GM23338 (cell line): Measurements from ENCODE around the gene WRNIP1. TPM values are rescaled to one million over a fixed set of nuclear protein-coding genes. Genes with fewer than 3 reads are reported as not detected.

Experiments
- ATAC-seq: fragments of 200-7000 bp; cut with Tn5 transposase; 3 replicates; pipeline ENCODE4 v1.9.1; 2020
- DNase-seq: peaks from one replicate; pipeline ENCODE4 v3.0.0-alpha.2; 2015; ENCODE audit warnings: low spot score
- H2AFZ ChIP-seq: fragments of 200-600 bp; sonication (generic); 2 replicates; pipeline ENCODE4 v1.8.0; 2016; ENCODE audit warnings: antibody characterized with exemption, mild to moderate bottlenecking, moderate library complexity
- H3F3A ChIP-seq: fragments of 200-600 bp; sonication (generic); replicated peaks from 2 replicates; pipeline ENCODE4 v1.8.0; 2017; ENCODE audit warnings: antibody characterized with exemption, mixed run types, low read depth
- H3K27ac ChIP-seq: fragments of 200-600 bp; sonication (generic); 2 replicates; pipeline ENCODE4 v1.6.1; 2016; ENCODE audit warnings: low read depth
- H3K27me3 ChIP-seq: fragments of 200-600 bp; sonication (generic); 2 replicates; pipeline ENCODE4 v1.8.0; 2016; ENCODE audit warnings: mild to moderate bottlenecking, mixed run types, moderate library complexity; ENCODE audit not compliant: insufficient read depth
- H3K36me3 ChIP-seq: fragments of 200-600 bp; sonication (generic); 2 replicates; pipeline ENCODE4 v1.8.0; 2016; ENCODE audit warnings: mild to moderate bottlenecking; ENCODE audit not compliant: insufficient read depth
- H3K4me1 ChIP-seq: fragments of 200-600 bp; sonication (generic); 2 replicates; pipeline ENCODE4 v1.8.0; 2016; ENCODE audit warnings: mild to moderate bottlenecking, moderate library complexity; ENCODE audit not compliant: insufficient read depth
- H3K4me2 ChIP-seq: fragments of 200-600 bp; sonication (generic); 2 replicates; pipeline ENCODE4 v1.7.1; 2017; ENCODE audit warnings: mixed run types
- H3K4me3 ChIP-seq: fragments of 200-600 bp; sonication (generic); 2 replicates; pipeline ENCODE4 v1.6.1; 2016; ENCODE audit warnings: mixed run types
- H3K79me2 ChIP-seq: fragments of 200-600 bp; sonication (generic); replicated peaks from 2 replicates; pipeline ENCODE4 v1.8.0; 2017; ENCODE audit warnings: mild to moderate bottlenecking; ENCODE audit not compliant: insufficient read depth
- H3K9me2 ChIP-seq: fragments of 200-600 bp; sonication (generic); 2 replicates; pipeline ENCODE4 v1.8.0; 2017; ENCODE audit not compliant: insufficient read depth
- H4K20me1 ChIP-seq: fragments of 200-600 bp; sonication (generic); replicated peaks from 2 replicates; pipeline ENCODE4 v1.8.0; 2017; ENCODE audit warnings: mild to moderate bottlenecking; ENCODE audit not compliant: insufficient read depth
- H3K27ac Mint-ChIP-seq: 2 replicates; pipeline ENCODE4 v1.8.0; 2020; ENCODE audit warnings: inconsistent platforms, mild to moderate bottlenecking, moderate library complexity, mixed read lengths
- H3K27me3 Mint-ChIP-seq: 3 replicates; pipeline ENCODE4 v1.8.0; 2022; ENCODE audit warnings: low read depth, mild to moderate bottlenecking, moderate library complexity, mixed read lengths, inconsistent platforms; ENCODE audit not compliant: insufficient read depth, poor library complexity
- H3K36me3 Mint-ChIP-seq: 3 replicates; pipeline ENCODE4 v1.8.0; 2021; ENCODE audit warnings: low read depth, mild to moderate bottlenecking, inconsistent platforms, moderate library complexity, mixed read lengths
- H3K4me1 Mint-ChIP-seq: 3 replicates; pipeline ENCODE4 v1.8.0; 2020; ENCODE audit warnings: mild to moderate bottlenecking, inconsistent platforms, mixed read lengths
- H3K4me3 Mint-ChIP-seq: 3 replicates; pipeline ENCODE4 v1.8.0; 2021; ENCODE audit warnings: moderate library complexity, mild to moderate bottlenecking, inconsistent platforms, mixed read lengths
- H3K9me3 Mint-ChIP-seq: 3 replicates; pipeline ENCODE4 v1.8.0; 2020; ENCODE audit warnings: moderate library complexity, mild to moderate bottlenecking, inconsistent platforms, mixed read lengths
- CREB1 ChIP-seq: fragments of 250-450 bp; sonication (Bioruptor Pico); IDR thresholded peaks from 2 replicates; pipeline ENCODE4 v1.5.0; 2020; ENCODE audit warnings: low read depth, mild to moderate bottlenecking, moderate library complexity
- EZH2 ChIP-seq: fragments of 200-600 bp; sonication (generic); IDR thresholded peaks from one replicate; pipeline ENCODE4 v1.8.0; 2017; ENCODE audit warnings: antibody characterized with exemption, mild to moderate bottlenecking, low read depth; ENCODE audit not compliant: unreplicated experiment
- EZH2phosphoT487 ChIP-seq: fragments of 200-600 bp; sonication (generic); IDR thresholded peaks from one replicate; pipeline ENCODE4 v1.8.1; 2018; ENCODE audit warnings: antibody characterized with exemption; ENCODE audit not compliant: unreplicated experiment
- JUNB ChIP-seq: IDR thresholded peaks from one replicate; pipeline ENCODE4 v1.6.1; 2016; ENCODE audit warnings: antibody characterized with exemption; ENCODE audit not compliant: unreplicated experiment
- NANOG ChIP-seq: IDR thresholded peaks from 2 replicates; pipeline ENCODE4 v1.6.1; 2016; ENCODE audit warnings: antibody characterized with exemption, borderline replicate concordance
- POLR2AphosphoS5 ChIP-seq: IDR thresholded peaks from 2 replicates; pipeline ENCODE4 v1.6.1; 2016; ENCODE audit warnings: antibody characterized with exemption, low read depth
- ZNF114 ChIP-seq: fragments of 250-450 bp; sonication (Bioruptor Pico); IDR thresholded peaks from 2 replicates; pipeline ENCODE4 v1.5.0; 2020; ENCODE audit warnings: mild to moderate bottlenecking, moderate library complexity
- ZNF331 ChIP-seq: fragments of 250-450 bp; sonication (Bioruptor Pico); IDR thresholded peaks from 2 replicates; pipeline ENCODE4 v1.5.0; 2020; ENCODE audit warnings: low read depth, mild to moderate bottlenecking, moderate library complexity
- long read RNA-seq: library from polyadenylated mRNA; unstranded; transcript quantifications from one replicate; pipeline ENCODE4 v2.0.0, GENCODE V29; 2020; ENCODE audit not compliant: unreplicated experiment
- polyA plus RNA-seq: library from polyadenylated mRNA; unstranded; fragments of >200 nt; fragmentation: Nextera tagmentation; extraction: Ambion mirVana; gene quantifications from 2 replicates; pipeline ENCODE4 v1.2.1, GENCODE V29; 2016
- total RNA-seq: library from RNA; depleted of rRNA; stranded (reverse); fragments of >200 nt; shearing (Covaris generic); gene quantifications from 2 replicates; pipeline ENCODE4 v1.2.3, GENCODE V29; 2014; rRNA removed
- TF ChIP-seq, protein P1 (sequence below): fragments of 250-450 bp; sonication (Bioruptor Pico); IDR thresholded peaks from 2 replicates; pipeline ENCODE4 v1.5.0; 2020; ENCODE audit warnings: mild to moderate bottlenecking, moderate library complexity
- TF ChIP-seq, protein P2 (sequence below): IDR thresholded peaks from one replicate; pipeline ENCODE4 v1.6.1; 2018; ENCODE audit warnings: antibody characterized with exemption; ENCODE audit not compliant: unreplicated experiment
- TF ChIP-seq, protein P3 (sequence below): IDR thresholded peaks from 2 replicates; pipeline ENCODE4 v1.6.1; 2016; ENCODE audit warnings: antibody characterized with exemption
- TF ChIP-seq, protein P4 (sequence below), 2 experiments: fragments of 200-600 bp in 1 of 2; sonication (generic) in 1 of 2; conservative IDR thresholded peaks; 2 replicates each; pipeline versions ENCODE4 v1.5.1 to v1.6.1; 2016 to 2017; ENCODE audit warnings: antibody characterized with exemption in 2 of 2, low read depth in 2 of 2, mild to moderate bottlenecking in 2 of 2, moderate library complexity in 1 of 2

Gene WRNIP1
- 50.4 and 66.0 TPM in 2 replicates for total RNA-seq
- polyA plus RNA-seq, result 27.6 and 34.8 TPM in 2 replicates
- long read RNA-seq, partial matches to known transcripts, result 2 of 2 reads
- long read RNA-seq, other reads (novel, unspliced or antisense), result 0 of 2 reads

DNA sequence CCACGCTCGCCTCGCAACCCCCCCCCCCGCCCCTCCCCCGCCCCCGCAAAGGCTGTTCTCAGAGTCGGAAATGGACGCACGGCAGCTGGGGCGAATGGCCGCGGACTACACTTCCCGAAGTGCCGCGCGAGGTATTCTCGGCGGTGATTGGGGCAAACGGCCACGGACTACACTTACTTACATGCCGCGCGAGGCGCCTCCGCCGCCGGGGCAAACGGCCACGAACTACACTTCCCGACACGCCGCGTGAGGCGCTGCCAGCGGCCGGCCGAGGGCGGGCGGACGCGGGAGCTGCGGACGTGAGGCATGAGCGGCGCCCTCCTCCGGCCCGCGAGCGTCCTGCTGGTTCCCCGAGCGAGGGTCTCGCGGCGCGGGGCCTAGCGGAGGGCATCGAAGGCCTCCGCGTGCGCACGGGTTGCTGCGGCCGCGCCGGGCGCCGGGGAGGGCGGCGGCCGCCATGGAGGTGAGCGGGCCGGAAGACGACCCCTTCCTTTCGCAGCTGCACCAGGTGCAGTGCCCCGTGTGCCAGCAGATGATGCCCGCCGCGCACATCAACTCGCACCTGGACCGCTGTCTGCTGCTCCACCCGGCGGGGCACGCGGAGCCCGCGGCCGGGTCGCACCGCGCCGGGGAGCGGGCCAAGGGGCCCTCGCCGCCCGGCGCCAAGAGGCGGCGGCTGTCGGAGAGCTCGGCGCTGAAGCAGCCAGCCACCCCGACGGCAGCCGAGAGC is at the start of gene WRNIP1:
WRNIP1 (plus strand) TSS at position 228 of the 730 bp plus-strand sequence; CDS start at position 458, 230 bp downstream.
- peak within 1 kb of the TSS; percentile 92 for H2AFZ ChIP-seq
- H3F3A ChIP-seq, result no peaks in the 10 kb centered on the region
- peak; percentile 99 for DNase-seq
- H3K9me2 ChIP-seq, result no peaks in the 10 kb centered on the region
- H3K36me3 Mint-ChIP-seq, result peaks cover 13% of the 10 kb centered on the region; the same call in 2 of the 3 replicates
- H3K4me3 Mint-ChIP-seq, result peak within 1 kb of the TSS; percentile 90
- peaks cover 7% of the 10 kb centered on the region; the same call in 1 of the 3 replicates for H3K9me3 Mint-ChIP-seq
- H3K4me1 ChIP-seq, result peaks cover 34% of the 10 kb centered on the region
- H3K36me3 ChIP-seq, result no peaks in the 10 kb centered on the region
- ATAC-seq, result peak; percentile 89
- TF ChIP-seq, protein P1, sequence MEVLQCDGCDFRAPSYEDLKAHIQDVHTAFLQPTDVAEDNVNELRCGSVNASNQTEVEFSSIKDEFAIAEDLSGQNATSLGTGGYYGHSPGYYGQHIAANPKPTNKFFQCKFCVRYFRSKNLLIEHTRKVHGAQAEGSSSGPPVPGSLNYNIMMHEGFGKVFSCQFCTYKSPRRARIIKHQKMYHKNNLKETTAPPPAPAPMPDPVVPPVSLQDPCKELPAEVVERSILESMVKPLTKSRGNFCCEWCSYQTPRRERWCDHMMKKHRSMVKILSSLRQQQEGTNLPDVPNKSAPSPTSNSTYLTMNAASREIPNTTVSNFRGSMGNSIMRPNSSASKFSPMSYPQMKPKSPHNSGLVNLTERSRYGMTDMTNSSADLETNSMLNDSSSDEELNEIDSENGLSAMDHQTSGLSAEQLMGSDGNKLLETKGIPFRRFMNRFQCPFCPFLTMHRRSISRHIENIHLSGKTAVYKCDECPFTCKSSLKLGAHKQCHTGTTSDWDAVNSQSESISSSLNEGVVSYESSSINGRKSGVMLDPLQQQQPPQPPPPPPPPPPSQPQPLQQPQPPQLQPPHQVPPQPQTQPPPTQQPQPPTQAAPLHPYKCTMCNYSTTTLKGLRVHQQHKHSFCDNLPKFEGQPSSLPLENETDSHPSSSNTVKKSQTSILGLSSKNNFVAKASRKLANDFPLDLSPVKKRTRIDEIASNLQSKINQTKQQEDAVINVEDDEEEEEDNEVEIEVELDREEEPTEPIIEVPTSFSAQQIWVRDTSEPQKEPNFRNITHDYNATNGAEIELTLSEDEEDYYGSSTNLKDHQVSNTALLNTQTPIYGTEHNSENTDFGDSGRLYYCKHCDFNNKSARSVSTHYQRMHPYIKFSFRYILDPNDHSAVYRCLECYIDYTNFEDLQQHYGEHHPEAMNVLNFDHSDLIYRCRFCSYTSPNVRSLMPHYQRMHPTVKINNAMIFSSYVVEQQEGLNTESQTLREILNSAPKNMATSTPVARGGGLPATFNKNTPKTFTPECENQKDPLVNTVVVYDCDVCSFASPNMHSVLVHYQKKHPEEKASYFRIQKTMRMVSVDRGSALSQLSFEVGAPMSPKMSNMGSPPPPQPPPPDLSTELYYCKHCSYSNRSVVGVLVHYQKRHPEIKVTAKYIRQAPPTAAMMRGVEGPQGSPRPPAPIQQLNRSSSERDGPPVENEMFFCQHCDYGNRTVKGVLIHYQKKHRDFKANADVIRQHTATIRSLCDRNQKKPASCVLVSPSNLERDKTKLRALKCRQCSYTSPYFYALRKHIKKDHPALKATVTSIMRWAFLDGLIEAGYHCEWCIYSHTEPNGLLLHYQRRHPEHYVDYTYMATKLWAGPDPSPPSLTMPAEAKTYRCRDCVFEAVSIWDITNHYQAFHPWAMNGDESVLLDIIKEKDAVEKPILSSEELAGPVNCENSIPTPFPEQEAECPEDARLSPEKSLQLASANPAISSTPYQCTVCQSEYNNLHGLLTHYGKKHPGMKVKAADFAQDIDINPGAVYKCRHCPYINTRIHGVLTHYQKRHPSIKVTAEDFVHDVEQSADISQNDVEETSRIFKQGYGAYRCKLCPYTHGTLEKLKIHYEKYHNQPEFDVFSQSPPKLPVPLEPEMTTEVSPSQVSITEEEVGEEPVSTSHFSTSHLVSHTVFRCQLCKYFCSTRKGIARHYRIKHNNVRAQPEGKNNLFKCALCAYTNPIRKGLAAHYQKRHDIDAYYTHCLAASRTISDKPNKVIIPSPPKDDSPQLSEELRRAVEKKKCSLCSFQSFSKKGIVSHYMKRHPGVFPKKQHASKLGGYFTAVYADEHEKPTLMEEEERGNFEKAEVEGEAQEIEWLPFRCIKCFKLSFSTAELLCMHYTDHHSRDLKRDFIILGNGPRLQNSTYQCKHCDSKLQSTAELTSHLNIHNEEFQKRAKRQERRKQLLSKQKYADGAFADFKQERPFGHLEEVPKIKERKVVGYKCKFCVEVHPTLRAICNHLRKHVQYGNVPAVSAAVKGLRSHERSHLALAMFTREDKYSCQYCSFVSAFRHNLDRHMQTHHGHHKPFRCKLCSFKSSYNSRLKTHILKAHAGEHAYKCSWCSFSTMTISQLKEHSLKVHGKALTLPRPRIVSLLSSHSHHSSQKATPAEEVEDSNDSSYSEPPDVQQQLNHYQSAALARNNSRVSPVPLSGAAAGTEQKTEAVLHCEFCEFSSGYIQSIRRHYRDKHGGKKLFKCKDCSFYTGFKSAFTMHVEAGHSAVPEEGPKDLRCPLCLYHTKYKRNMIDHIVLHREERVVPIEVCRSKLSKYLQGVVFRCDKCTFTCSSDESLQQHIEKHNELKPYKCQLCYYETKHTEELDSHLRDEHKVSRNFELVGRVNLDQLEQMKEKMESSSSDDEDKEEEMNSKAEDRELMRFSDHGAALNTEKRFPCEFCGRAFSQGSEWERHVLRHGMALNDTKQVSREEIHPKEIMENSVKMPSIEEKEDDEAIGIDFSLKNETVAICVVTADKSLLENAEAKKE (CRISPR knock-in tag), result no peak
- TF ChIP-seq, protein P2, sequence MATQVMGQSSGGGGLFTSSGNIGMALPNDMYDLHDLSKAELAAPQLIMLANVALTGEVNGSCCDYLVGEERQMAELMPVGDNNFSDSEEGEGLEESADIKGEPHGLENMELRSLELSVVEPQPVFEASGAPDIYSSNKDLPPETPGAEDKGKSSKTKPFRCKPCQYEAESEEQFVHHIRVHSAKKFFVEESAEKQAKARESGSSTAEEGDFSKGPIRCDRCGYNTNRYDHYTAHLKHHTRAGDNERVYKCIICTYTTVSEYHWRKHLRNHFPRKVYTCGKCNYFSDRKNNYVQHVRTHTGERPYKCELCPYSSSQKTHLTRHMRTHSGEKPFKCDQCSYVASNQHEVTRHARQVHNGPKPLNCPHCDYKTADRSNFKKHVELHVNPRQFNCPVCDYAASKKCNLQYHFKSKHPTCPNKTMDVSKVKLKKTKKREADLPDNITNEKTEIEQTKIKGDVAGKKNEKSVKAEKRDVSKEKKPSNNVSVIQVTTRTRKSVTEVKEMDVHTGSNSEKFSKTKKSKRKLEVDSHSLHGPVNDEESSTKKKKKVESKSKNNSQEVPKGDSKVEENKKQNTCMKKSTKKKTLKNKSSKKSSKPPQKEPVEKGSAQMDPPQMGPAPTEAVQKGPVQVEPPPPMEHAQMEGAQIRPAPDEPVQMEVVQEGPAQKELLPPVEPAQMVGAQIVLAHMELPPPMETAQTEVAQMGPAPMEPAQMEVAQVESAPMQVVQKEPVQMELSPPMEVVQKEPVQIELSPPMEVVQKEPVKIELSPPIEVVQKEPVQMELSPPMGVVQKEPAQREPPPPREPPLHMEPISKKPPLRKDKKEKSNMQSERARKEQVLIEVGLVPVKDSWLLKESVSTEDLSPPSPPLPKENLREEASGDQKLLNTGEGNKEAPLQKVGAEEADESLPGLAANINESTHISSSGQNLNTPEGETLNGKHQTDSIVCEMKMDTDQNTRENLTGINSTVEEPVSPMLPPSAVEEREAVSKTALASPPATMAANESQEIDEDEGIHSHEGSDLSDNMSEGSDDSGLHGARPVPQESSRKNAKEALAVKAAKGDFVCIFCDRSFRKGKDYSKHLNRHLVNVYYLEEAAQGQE, result no peak
- TF ChIP-seq EZH2phosphoT487 (no peak), ZNF331 (CRISPR knock-in tag) (no peak), CREB1 (CRISPR knock-in tag) (peak; percentile 78), EZH2 (no peak), POLR2AphosphoS5 (peak; percentile 59), ZNF114 (CRISPR knock-in tag) (no peak), JUNB (no peak), NANOG (no peak)
- TF ChIP-seq, protein P3, sequence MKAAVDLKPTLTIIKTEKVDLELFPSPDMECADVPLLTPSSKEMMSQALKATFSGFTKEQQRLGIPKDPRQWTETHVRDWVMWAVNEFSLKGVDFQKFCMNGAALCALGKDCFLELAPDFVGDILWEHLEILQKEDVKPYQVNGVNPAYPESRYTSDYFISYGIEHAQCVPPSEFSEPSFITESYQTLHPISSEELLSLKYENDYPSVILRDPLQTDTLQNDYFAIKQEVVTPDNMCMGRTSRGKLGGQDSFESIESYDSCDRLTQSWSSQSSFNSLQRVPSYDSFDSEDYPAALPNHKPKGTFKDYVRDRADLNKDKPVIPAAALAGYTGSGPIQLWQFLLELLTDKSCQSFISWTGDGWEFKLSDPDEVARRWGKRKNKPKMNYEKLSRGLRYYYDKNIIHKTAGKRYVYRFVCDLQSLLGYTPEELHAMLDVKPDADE, result peak; percentile 93
- TF ChIP-seq, protein P4, sequence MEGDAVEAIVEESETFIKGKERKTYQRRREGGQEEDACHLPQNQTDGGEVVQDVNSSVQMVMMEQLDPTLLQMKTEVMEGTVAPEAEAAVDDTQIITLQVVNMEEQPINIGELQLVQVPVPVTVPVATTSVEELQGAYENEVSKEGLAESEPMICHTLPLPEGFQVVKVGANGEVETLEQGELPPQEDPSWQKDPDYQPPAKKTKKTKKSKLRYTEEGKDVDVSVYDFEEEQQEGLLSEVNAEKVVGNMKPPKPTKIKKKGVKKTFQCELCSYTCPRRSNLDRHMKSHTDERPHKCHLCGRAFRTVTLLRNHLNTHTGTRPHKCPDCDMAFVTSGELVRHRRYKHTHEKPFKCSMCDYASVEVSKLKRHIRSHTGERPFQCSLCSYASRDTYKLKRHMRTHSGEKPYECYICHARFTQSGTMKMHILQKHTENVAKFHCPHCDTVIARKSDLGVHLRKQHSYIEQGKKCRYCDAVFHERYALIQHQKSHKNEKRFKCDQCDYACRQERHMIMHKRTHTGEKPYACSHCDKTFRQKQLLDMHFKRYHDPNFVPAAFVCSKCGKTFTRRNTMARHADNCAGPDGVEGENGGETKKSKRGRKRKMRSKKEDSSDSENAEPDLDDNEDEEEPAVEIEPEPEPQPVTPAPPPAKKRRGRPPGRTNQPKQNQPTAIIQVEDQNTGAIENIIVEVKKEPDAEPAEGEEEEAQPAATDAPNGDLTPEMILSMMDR (conservative IDR thresholded peaks at IDR 0.05; ENCODE audit: low read depth in 2 of 2), result peak; percentile 24 to 67; a peak in 3 of 4 replicates
- peak within 1 kb of the TSS; percentile 59; the same call in 1 of the 2 replicates for H3K27ac ChIP-seq
- H3K4me1 Mint-ChIP-seq, result peaks cover 36% of the 10 kb centered on the region
- peak within 1 kb of the TSS; percentile 83 for H3K4me3 ChIP-seq
- peaks cover 42% of the 10 kb centered on the region for H3K79me2 ChIP-seq
- peak within 1 kb of the TSS; percentile 94 for H3K4me2 ChIP-seq
- H3K27ac Mint-ChIP-seq, result peak within 1 kb of the TSS; percentile 94
- H4K20me1 ChIP-seq, result peaks cover 37% of the 10 kb centered on the region
- H3K27me3 Mint-ChIP-seq, result peaks cover 7% of the 10 kb centered on the region
- peaks cover 5% of the 10 kb centered on the region; the same call in 1 of the 2 replicates for H3K27me3 ChIP-seq
